BE2C (cell line): ENCODE data around the gene SERPINA4.

Source experiments
- DNase-seq: peaks from one replicate; pipeline ENCODE4 v3.0.0-alpha.2; 2020
- H3K27me3 ChIP-seq: fragments of 250-450 bp; sonication (Bioruptor Pico); 2 replicates; pipeline ENCODE4 v1.5.1; 2020; ENCODE audit warnings: mild to moderate bottlenecking
- H3K36me3 ChIP-seq: fragments of 250-450 bp; sonication (Bioruptor Pico); 2 replicates; pipeline ENCODE4 v1.5.1; 2020; ENCODE audit warnings: mild to moderate bottlenecking
- H3K4me1 ChIP-seq: fragments of 250-450 bp; sonication (Bioruptor Pico); 2 replicates; pipeline ENCODE4 v1.5.1; 2020
- H3K4me3 ChIP-seq: 2 replicates; pipeline ENCODE4 v1.5.1; 2011; ENCODE audit warnings: low read depth, low read length
- H3K9me3 ChIP-seq: fragments of 250-450 bp; sonication (Bioruptor Pico); 2 replicates; pipeline ENCODE4 v1.5.1; 2020
- TF ChIP-seq, protein P1 (sequence below): IDR thresholded peaks from 2 replicates; pipeline ENCODE4 v1.5.1; 2012; ENCODE audit warnings: mild to moderate bottlenecking, low read depth, low read length

SERPINA4 gene

DNA sequence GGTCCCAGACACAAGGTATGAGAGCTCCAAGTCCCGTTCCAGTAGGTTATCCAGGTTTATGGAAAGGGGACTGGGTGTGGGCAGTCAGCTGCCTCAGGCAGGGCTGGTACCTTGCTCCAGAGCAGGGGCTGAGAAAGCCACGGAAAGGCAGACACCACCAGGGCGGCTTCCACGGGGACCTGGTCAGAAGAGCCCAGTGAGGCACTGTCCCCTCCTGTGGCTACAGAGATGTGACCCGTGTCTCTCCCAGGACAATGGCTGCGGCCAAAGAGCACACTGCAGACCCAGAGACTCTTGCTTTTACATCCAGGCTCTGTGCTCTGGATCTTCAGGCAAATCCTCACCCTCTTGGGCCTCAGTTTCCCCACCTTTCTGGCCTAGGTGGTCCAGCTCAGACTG lies 8.8 kb downstream of the SERPINA4 start:
- Histone ChIP-seq H3K9me3 (no peaks in the 10 kb centered on the region), H3K36me3 (no peaks in the 10 kb centered on the region), H3K27me3 (no peaks in the 10 kb centered on the region), H3K4me3 (no peak overlapping the region), H3K4me1 (no peaks in the 10 kb centered on the region)
- TF ChIP-seq, protein P1, sequence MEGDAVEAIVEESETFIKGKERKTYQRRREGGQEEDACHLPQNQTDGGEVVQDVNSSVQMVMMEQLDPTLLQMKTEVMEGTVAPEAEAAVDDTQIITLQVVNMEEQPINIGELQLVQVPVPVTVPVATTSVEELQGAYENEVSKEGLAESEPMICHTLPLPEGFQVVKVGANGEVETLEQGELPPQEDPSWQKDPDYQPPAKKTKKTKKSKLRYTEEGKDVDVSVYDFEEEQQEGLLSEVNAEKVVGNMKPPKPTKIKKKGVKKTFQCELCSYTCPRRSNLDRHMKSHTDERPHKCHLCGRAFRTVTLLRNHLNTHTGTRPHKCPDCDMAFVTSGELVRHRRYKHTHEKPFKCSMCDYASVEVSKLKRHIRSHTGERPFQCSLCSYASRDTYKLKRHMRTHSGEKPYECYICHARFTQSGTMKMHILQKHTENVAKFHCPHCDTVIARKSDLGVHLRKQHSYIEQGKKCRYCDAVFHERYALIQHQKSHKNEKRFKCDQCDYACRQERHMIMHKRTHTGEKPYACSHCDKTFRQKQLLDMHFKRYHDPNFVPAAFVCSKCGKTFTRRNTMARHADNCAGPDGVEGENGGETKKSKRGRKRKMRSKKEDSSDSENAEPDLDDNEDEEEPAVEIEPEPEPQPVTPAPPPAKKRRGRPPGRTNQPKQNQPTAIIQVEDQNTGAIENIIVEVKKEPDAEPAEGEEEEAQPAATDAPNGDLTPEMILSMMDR, result no peak
- no peak for DNase-seq

- H3K9me3 ChIP-seq, result no peaks in the 10 kb centered on the region
These were observed 9.2 kb downstream of the SERPINA4 start for GRCh38 chr14:94570440-94570839.

GRCh38 chr14:94571395-94571794 lies 10.2 kb downstream of the SERPINA4 start:
- TF ChIP-seq, protein P1, result no peak

More at GRCh38 chr14:94570440-94570839, 9.2 kb downstream of the SERPINA4 start:
- TF ChIP-seq, protein P1, result no peak
- Histone ChIP-seq H3K4me3 (no peak overlapping the region), H3K36me3 (no peaks in the 10 kb centered on the region), H3K27me3 (no peaks in the 10 kb centered on the region), H3K4me1 (no peaks in the 10 kb centered on the region)
- no peak for DNase-seq

GRCh38 chr14:94571950-94572349 lies 10.7 kb downstream of the SERPINA4 start:
- Histone ChIP-seq H3K4me3 (no peak overlapping the region), H3K9me3 (no peaks in the 10 kb centered on the region), H3K4me1 (no peaks in the 10 kb centered on the region), H3K36me3 (no peaks in the 10 kb centered on the region), H3K27me3 (no peaks in the 10 kb centered on the region)
- TF ChIP-seq, protein P1, result no peak
- no peak for DNase-seq

More at GRCh38 chr14:94571395-94571794, 10.2 kb downstream of the SERPINA4 start:
- DNase-seq, result no peak
- H3K9me3 ChIP-seq, result no peaks in the 10 kb centered on the region
- H3K4me3 ChIP-seq, result no peak overlapping the region
- H3K36me3 ChIP-seq, result no peaks in the 10 kb centered on the region
- H3K27me3 ChIP-seq, result no peaks in the 10 kb centered on the region
- H3K4me1 ChIP-seq, result no peaks in the 10 kb centered on the region

- H3K36me3 ChIP-seq, result no peaks in the 10 kb centered on the region
- no peak for DNase-seq
- no peaks in the 10 kb centered on the region for H3K27me3 ChIP-seq
- TF ChIP-seq, protein P1, result no peak
- H3K4me3 ChIP-seq, result no peak overlapping the region
- no peaks in the 10 kb centered on the region for H3K9me3 ChIP-seq
- H3K4me1 ChIP-seq, result no peaks in the 10 kb centered on the region
These were observed 11.5 kb downstream of the SERPINA4 start for GRCh38 chr14:94572637-94573303.

DNA sequence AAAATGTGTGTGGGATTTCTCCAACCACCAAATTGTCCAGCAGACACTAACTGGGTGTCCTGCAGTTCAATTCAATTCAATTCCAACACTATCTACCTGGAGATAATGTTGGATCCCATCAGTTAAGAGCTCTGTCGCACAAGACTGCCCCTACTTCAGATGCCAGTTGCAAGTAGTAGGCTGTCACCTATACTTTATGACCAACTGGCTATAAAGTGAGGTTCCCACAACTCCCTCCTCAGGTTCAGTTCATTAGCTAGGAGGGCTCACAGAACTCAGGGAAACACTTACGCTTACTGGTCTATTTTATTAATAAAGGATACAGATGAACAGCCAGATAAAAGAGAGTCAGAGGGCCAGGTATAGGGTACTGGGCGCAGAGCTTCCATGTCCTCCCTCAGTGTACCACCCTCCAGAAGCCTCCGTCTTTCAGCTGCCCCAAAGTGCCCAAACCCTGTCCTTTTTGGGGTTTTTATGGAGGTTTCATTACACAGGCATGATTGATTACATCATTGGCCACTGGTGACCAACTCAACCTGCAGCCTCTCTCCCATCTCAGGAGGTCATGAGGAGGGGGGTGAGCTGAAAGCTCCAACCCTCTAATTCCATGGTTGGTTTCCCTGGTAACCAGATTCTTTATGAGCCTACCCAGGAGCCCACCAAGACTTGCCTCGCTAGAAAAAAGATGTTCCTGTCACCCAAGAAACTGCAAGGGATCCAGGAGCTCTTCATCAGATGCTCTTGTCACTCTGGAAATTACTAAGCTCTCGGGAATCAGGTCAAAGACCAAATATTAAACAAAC lies 12.4 kb downstream of the SERPINA4 start:
- Histone ChIP-seq H3K36me3 (no peaks in the 10 kb centered on the region), H3K4me3 (no peak overlapping the region), H3K9me3 (no peaks in the 10 kb centered on the region), H3K27me3 (no peaks in the 10 kb centered on the region), H3K4me1 (no peaks in the 10 kb centered on the region)
- no peak for DNase-seq
- TF ChIP-seq, protein P1, result no peak
